H1 (cell line): Measurements from ENCODE around the gene PHLDA2. TPM values are rescaled to one million over a fixed set of nuclear protein-coding genes. Genes with fewer than 3 reads are reported as not detected.

ENCODE experiments used
- CBX8 ChIP-seq: fragments of 300-800, 300-1000 bp; sonication (generic); IDR thresholded peaks from 2 replicates; pipeline ENCODE4 v1.7.1; 2016; ENCODE audit warnings: low read depth, low read length, borderline replicate concordance
- CREB1 ChIP-seq: IDR thresholded peaks from 2 replicates; pipeline ENCODE4 v1.6.1; 2012; ENCODE audit warnings: inconsistent platforms
- EGR1 ChIP-seq: IDR thresholded peaks from 2 replicates; pipeline ENCODE4 v1.6.1; 2011; ENCODE audit warnings: low read depth, low read length, borderline replicate concordance
- JUN ChIP-seq: IDR thresholded peaks from 2 replicates; pipeline ENCODE4 v1.6.1; 2011; ENCODE audit warnings: low read depth, mild to moderate bottlenecking, improper control_type of control experiment, low read length
- KDM4A ChIP-seq: IDR thresholded peaks from one replicate; pipeline ENCODE4 v1.7.1; 2012; ENCODE audit warnings: low read depth, mild to moderate bottlenecking, moderate library complexity, low read length, inconsistent platforms; ENCODE audit not compliant: severe bottlenecking
- KDM5A ChIP-seq: fragments of 200-600 bp; IDR thresholded peaks from 2 replicates; pipeline ENCODE4 v1.7.1; 2012; ENCODE audit warnings: mild to moderate bottlenecking, low read length, inconsistent platforms, mixed read lengths
- MAFK ChIP-seq: IDR thresholded peaks from 2 replicates; pipeline ENCODE4 v1.6.1; 2012; ENCODE audit warnings: low read depth, mild to moderate bottlenecking, improper control_type of control experiment, low read length
- MAX ChIP-seq: IDR thresholded peaks from 2 replicates; pipeline ENCODE4 v1.6.1; 2012; ENCODE audit warnings: inconsistent platforms
- PHF8 ChIP-seq: fragments of 200-600 bp; sonication (generic); conservative IDR thresholded peaks from 2 replicates; pipeline ENCODE4 v1.7.1; 2012; ENCODE audit warnings: low read depth, mild to moderate bottlenecking, inconsistent platforms, low read length, moderate library complexity
- RNF2 ChIP-seq: fragments of 200-900, 300-1000 bp; sonication (generic); IDR thresholded peaks from 2 replicates; pipeline ENCODE4 v1.7.1; 2016; ENCODE audit warnings: borderline replicate concordance, low read depth, mild to moderate bottlenecking, antibody characterized with exemption, low read length; ENCODE audit not compliant: poor library complexity, severe bottlenecking; ENCODE audit errors: missing control alignments
- SAP30 ChIP-seq: fragments of 300-600 bp; sonication (generic); IDR thresholded peaks from 2 replicates; pipeline ENCODE4 v1.7.1; 2012; ENCODE audit warnings: low read length, moderate library complexity, mild to moderate bottlenecking, inconsistent platforms; ENCODE audit not compliant: insufficient read depth, insufficient replicate concordance
- SIN3A ChIP-seq, 2 experiments: IDR thresholded peaks in 1 of 2; conservative IDR thresholded peaks in 1 of 2; 2 replicates each; pipeline ENCODE4 v1.6.1; 2011 to 2012; ENCODE audit warnings: low read length in 2 of 2, improper control_type of control experiment in 1 of 2, low read depth in 1 of 2, mild to moderate bottlenecking in 1 of 2
- SIX5 ChIP-seq: IDR thresholded peaks from 2 replicates; pipeline ENCODE4 v1.6.1; 2011; ENCODE audit warnings: mild to moderate bottlenecking, low read depth, low read length
- SP2 ChIP-seq: IDR thresholded peaks from 2 replicates; pipeline ENCODE4 v1.6.1; 2012; ENCODE audit warnings: mild to moderate bottlenecking, low read length, inconsistent platforms
- TAF1 ChIP-seq: IDR thresholded peaks from 2 replicates; pipeline ENCODE4 v1.6.1; 2011; ENCODE audit warnings: mild to moderate bottlenecking, low read depth, low read length
- TAF7 ChIP-seq: optimal IDR thresholded peaks from 2 replicates; pipeline ENCODE3; 2011; ENCODE audit warnings: low read depth, mild to moderate bottlenecking, inconsistent platforms, low read length, moderate library complexity, borderline replicate concordance
- polyA plus RNA-seq, 7 experiments: library from polyadenylated mRNA; depleted of rRNA in 3 of 7; stranded (reverse) in 5 of 7; unstranded in 2 of 7; fragments of >200 nt in 5 of 7; fragments of 200-250 nt in 2 of 7; gene quantifications; 1 replicate in 5 of 7; 2 replicates in 1 of 7; 4 replicates in 1 of 7; pipeline versions ENCODE4 v1.2.1 to v1.2.3, GENCODE V29; 2011 to 2013; ENCODE audit warnings: missing spikeins in 2 of 7, mixed read lengths in 2 of 7
- total RNA-seq: library from RNA; stranded (reverse); fragmentation: NEBNext Ultra II Directional; extraction: Animal tissue kit (Norgen Biotek cat#: 25700); gene quantifications from 2 replicates; pipeline ENCODE4 v1.2.1, GENCODE V29; 2021
- TF ChIP-seq, protein P1 (sequence below): IDR thresholded peaks from 2 replicates; pipeline ENCODE4 v1.6.1; 2012; ENCODE audit warnings: inconsistent platforms
- TF ChIP-seq, protein P2 (sequence below): IDR thresholded peaks from 2 replicates; pipeline ENCODE4 v1.6.1; 2012; ENCODE audit warnings: low read length, inconsistent platforms

Gene PHLDA2
- total and polyA plus RNA-seq, 2 of the 8 experiments (the other 6 are each of a cell fraction or from before 2014, with no cell fraction given), result 5.2 to 7.6 TPM

DNA sequence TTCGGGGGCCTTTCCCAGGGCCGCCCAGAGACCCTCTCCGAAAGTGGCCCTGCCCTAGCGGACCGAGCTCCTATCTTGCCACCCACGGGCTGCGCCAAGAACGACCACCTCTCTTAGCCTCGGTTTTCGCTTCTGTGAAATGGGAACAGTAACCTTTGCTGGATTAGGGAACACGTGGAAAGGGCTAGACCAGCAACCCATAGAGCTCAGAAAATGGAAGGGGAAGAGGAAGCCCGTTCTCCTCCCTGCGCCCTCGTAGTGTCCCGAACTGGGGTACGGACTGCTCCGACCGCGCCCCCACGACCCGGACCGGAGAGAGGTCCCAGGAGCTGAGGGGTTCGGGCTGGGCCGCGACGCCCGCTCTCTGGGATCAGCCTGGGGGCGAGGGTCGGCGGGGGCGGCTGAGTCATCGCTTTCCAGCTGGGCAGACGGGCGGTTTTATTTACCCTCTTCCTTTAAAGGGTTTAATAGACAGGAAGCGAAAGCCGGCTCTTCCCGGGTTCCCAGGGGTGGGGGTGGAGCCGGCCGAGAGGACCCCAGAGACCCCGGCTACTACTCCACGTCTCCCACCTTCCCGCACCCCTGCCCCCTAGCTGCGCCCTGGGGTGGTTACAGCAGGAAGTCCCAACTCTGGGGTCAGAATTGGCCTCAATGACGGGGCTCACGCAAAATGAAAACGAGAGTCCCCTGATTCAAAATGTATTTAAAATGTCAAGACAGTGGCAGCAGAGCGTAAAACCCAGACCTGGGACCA, 907 bp upstream of the PHLDA2 start (continued):
- TF ChIP-seq MAX, result peak; percentile 62
- no peak for TF ChIP-seq CREB1
- TF ChIP-seq CBX8, result no peak
- TF ChIP-seq, protein P1, sequence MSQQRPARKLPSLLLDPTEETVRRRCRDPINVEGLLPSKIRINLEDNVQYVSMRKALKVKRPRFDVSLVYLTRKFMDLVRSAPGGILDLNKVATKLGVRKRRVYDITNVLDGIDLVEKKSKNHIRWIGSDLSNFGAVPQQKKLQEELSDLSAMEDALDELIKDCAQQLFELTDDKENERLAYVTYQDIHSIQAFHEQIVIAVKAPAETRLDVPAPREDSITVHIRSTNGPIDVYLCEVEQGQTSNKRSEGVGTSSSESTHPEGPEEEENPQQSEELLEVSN, result peak; percentile 31; the same call in 1 of the 2 replicates
- TF ChIP-seq MAFK, result peak; percentile 28; the same call in 1 of the 2 replicates
- 0 out of 2 replicates have a peak, but pooled peaks have one; percentile 18 for TF ChIP-seq JUN
- peak; percentile 70 for TF ChIP-seq KDM4A
- TF ChIP-seq SAP30, result no peak
- TF ChIP-seq KDM5A, result no peak
- TF ChIP-seq TAF7, result no peak
- 0 out of 2 replicates have a peak, but pooled peaks have one; percentile 11 for TF ChIP-seq TAF1
- TF ChIP-seq PHF8, result 0 out of 2 replicates have a peak, but pooled peaks have one; percentile 27
- 0 out of 4 replicates have a peak, but pooled peaks of 1 of the 2 experiments have one; percentile 24 for TF ChIP-seq SIN3A (conservative IDR thresholded peaks at IDR 0.05 in 1 of 2, IDR thresholded peaks at IDR 0.05 in 1 of 2; ENCODE audit: low read depth in 1 of 2, low read length in 2 of 2)
- TF ChIP-seq RNF2, result peak; percentile 23
- TF ChIP-seq SIX5, result no peak
- TF ChIP-seq SP2, result no peak
- TF ChIP-seq, protein P2, sequence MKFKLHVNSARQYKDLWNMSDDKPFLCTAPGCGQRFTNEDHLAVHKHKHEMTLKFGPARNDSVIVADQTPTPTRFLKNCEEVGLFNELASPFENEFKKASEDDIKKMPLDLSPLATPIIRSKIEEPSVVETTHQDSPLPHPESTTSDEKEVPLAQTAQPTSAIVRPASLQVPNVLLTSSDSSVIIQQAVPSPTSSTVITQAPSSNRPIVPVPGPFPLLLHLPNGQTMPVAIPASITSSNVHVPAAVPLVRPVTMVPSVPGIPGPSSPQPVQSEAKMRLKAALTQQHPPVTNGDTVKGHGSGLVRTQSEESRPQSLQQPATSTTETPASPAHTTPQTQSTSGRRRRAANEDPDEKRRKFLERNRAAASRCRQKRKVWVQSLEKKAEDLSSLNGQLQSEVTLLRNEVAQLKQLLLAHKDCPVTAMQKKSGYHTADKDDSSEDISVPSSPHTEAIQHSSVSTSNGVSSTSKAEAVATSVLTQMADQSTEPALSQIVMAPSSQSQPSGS, result no peak
- peak; percentile 85; the same call in 1 of the 2 replicates for TF ChIP-seq EGR1
- TF ChIP-seq, all 59 proteins: peak for 15
